ENCODE data around the gene KCNAB1.

The KCNAB1 gene

DNA sequence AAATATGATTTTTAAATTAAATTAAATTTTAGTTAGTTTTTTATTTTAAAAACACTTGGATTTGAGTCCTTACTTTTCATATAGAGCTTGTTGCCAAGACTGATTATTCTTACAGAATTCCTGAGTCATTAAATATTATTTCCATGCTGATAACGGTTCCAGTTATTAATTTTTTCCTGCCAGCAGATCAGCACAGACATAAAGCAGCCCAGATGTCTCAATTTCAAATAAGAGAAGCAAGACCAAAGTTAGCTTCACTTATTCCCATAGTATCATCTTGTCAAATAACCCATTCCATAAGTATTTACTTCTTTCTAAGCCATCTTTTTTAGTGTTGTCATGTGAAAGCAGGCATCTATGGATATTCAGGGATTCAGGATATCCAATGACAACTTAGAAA is 359.2 kb downstream of the KCNAB1 start:
- TF ChIP-seq SIN3A (IDR thresholded peaks at IDR 0.05; ENCODE audit: borderline replicate concordance, insufficient read depth, low read length) (no peak), POLR2AphosphoS5 (IDR thresholded peaks at IDR 0.05; ENCODE audit: low read depth, low read length) (no peak)

DNA sequence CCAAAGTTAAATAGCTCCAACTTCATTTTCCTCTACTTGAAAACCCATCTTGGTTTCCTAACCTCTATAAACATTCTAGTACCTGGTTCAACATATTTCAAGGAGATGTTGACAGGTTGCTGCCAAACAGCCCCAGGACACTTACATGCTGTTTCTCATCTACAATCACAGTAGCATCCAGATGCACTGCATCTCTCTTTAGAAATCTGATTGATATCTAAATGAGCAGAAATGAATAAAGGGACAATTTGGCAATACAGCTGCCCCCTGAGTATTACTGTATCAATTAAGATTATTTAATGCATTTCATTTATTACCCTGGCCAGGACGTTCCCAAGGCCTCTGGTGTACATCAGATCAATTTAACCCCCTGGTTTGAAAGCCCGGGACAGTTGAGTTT is 360.6 kb downstream of the KCNAB1 start:
- TF ChIP-seq POLR2AphosphoS5 (IDR thresholded peaks at IDR 0.05; ENCODE audit: low read depth, low read length) (no peak), TAF1 (IDR thresholded peaks at IDR 0.05; ENCODE audit: borderline replicate concordance, insufficient read depth, low read length) (no peak), FOXP2 (optimal IDR thresholded peaks at IDR 0.05; ENCODE audit: borderline replicate concordance, extremely low read depth, extremely low read length, insufficient read depth) (no peak), SIN3A (IDR thresholded peaks at IDR 0.05; ENCODE audit: borderline replicate concordance, insufficient read depth, low read length) (no peak)
- TF ChIP-seq, protein P1, sequence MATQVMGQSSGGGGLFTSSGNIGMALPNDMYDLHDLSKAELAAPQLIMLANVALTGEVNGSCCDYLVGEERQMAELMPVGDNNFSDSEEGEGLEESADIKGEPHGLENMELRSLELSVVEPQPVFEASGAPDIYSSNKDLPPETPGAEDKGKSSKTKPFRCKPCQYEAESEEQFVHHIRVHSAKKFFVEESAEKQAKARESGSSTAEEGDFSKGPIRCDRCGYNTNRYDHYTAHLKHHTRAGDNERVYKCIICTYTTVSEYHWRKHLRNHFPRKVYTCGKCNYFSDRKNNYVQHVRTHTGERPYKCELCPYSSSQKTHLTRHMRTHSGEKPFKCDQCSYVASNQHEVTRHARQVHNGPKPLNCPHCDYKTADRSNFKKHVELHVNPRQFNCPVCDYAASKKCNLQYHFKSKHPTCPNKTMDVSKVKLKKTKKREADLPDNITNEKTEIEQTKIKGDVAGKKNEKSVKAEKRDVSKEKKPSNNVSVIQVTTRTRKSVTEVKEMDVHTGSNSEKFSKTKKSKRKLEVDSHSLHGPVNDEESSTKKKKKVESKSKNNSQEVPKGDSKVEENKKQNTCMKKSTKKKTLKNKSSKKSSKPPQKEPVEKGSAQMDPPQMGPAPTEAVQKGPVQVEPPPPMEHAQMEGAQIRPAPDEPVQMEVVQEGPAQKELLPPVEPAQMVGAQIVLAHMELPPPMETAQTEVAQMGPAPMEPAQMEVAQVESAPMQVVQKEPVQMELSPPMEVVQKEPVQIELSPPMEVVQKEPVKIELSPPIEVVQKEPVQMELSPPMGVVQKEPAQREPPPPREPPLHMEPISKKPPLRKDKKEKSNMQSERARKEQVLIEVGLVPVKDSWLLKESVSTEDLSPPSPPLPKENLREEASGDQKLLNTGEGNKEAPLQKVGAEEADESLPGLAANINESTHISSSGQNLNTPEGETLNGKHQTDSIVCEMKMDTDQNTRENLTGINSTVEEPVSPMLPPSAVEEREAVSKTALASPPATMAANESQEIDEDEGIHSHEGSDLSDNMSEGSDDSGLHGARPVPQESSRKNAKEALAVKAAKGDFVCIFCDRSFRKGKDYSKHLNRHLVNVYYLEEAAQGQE (IDR thresholded peaks at IDR 0.05; ENCODE audit: insufficient read depth in 1 of 2, low read depth in 2 of 2, low read length in 2 of 2), result no peak

DNA sequence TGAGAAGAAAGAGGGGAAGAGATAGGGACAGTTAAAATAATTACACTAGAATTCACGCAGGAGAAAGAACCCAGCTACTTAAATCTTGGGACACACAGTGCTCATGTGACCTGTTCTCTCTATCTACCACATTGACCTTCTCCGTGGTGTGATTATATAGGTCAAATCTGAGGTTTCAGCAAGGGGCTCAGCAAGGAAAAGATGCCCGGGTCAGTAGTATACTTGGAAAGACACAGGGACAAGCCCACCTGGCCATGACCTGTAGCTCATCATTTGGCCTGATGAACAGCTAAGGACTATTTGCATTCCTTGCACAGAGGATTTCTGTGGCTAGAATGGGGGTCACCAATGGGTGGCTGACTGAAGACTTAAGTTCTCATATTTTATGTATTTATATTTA is 362.6 kb downstream of the KCNAB1 start:
- TF ChIP-seq TAF1 (IDR thresholded peaks at IDR 0.05; ENCODE audit: borderline replicate concordance, insufficient read depth, low read length) (no peak), SIN3A (IDR thresholded peaks at IDR 0.05; ENCODE audit: borderline replicate concordance, insufficient read depth, low read length) (no peak), FOXP2 (optimal IDR thresholded peaks at IDR 0.05; ENCODE audit: borderline replicate concordance, extremely low read depth, extremely low read length, insufficient read depth) (no peak)
- TF ChIP-seq, protein P1 (IDR thresholded peaks at IDR 0.05; ENCODE audit: insufficient read depth in 1 of 2, low read depth in 2 of 2, low read length in 2 of 2), result no peak

- no peak for TF ChIP-seq TAF1 (IDR thresholded peaks at IDR 0.05; ENCODE audit: borderline replicate concordance, insufficient read depth, low read length)
- no peak for TF ChIP-seq SIN3A (IDR thresholded peaks at IDR 0.05; ENCODE audit: borderline replicate concordance, insufficient read depth, low read length)
- TF ChIP-seq, protein P1 (IDR thresholded peaks at IDR 0.05; ENCODE audit: insufficient read depth in 1 of 2, low read depth in 2 of 2, low read length in 2 of 2), result no peak
- no peak for TF ChIP-seq FOXP2 (optimal IDR thresholded peaks at IDR 0.05; ENCODE audit: borderline replicate concordance, extremely low read depth, extremely low read length, insufficient read depth)
- no peak for TF ChIP-seq POLR2AphosphoS5 (IDR thresholded peaks at IDR 0.05; ENCODE audit: low read depth, low read length)
Observed at GRCh38 chr3:156483426-156483825, 363.0 kb downstream of the KCNAB1 start.

GRCh38 chr3:156483961-156484787 is 363.8 kb downstream of the KCNAB1 start:
- TF ChIP-seq FOXP2 (optimal IDR thresholded peaks at IDR 0.05; ENCODE audit: borderline replicate concordance, extremely low read depth, extremely low read length, insufficient read depth), result no peak
- TF ChIP-seq, protein P1 (IDR thresholded peaks at IDR 0.05; ENCODE audit: insufficient read depth in 1 of 2, low read depth in 2 of 2, low read length in 2 of 2), result no peak
- no peak for TF ChIP-seq TAF1 (IDR thresholded peaks at IDR 0.05; ENCODE audit: borderline replicate concordance, insufficient read depth, low read length)
- no peak for TF ChIP-seq SIN3A (IDR thresholded peaks at IDR 0.05; ENCODE audit: borderline replicate concordance, insufficient read depth, low read length)
- TF ChIP-seq POLR2AphosphoS5 (IDR thresholded peaks at IDR 0.05; ENCODE audit: low read depth, low read length), result no peak

All from PFSK-1 (cell line).